ENCODE measurements around the gene AKAP9.

DNA sequence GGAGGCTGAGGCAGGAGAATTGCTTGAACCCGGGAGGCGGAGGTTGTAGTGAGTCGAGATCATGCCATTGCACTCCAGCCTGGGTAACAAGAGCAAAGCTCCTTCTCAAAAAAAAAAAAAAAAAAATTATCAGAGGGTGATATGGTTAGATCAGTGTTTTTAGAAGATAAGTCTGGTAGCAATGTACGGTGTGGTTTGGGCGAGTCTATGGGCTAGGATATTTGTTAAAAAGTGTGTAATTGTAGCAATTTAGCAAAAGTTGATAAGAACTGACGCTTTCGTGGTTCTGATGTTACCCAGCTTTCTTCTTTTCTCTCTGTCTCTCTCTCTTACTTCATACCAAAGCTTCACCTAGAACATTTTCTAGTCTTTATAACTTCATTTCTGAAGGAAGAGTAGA lies 200.5 kb downstream of the AKAP9 start:
- TF ChIP-seq POLR2A (IDR thresholded peaks at IDR 0.05; ENCODE audit: low read length) = no peak
- TF ChIP-seq GATA1 (IDR thresholded peaks at IDR 0.05; ENCODE audit: low read depth, low read length) = no peak

Data from erythroblast (primary cell).